Measurements from ENCODE around the gene UNC5B. TPM values are rescaled to one million over a fixed set of nuclear protein-coding genes. Genes with fewer than 3 reads are reported as not detected.

Gene UNC5B
- total RNA-seq, 6 donors from 2014 or later = 8.4 to 27.7 (median 20.5) TPM

GRCh38 chr10:71204746-71205145 lies 7.6 kb upstream of the UNC5B start:
- no peak for ATAC-seq (ENCODE audit: low FRiP score in 2 of 2)
- TF ChIP-seq CTCF (IDR thresholded peaks at IDR 0.05) (no peak), POLR2AphosphoS5 (IDR thresholded peaks at IDR 0.05) (no peak), EP300 (IDR thresholded peaks at IDR 0.05) (no peak), POLR2A (IDR thresholded peaks at IDR 0.05) (no peak)
- WGBS, 2 donors = 43 to 58% methylated on average over 2 of the region's 2 CpGs

DNA sequence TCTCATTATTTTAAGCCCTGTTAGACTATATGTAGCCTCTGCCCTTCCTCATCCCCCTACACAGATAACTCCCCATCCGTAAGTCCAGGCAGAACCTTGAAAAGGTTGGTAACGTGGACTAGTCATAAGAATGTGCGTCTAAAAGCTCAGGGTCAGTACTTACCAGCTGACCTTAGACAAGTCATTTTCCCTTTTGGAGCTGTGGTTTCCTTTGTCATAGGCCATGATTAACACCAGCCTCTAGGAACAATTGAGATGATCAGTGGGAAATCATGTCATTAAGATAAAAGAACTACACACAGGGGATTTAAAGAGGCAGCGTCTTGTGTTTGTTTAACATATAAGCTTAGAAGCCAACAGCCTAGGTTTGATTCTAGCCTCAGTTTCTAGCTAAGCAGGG lies 6.9 kb upstream of the UNC5B start:
- DNase-seq = no peak
- Histone ChIP-seq H3K9me3 (no peaks in the 10 kb centered on the region), H3K27ac (no peak overlapping the region), H3K4me1 (peaks cover 4 to 8% (median 7%) of the 10 kb centered on the region in 4 donors), H3K36me3 (no peaks in the 10 kb centered on the region), H3K27me3 (peaks cover 0 to 6% (median 0%) of the 10 kb centered on the region in 4 donors), H3K4me3 (no peak overlapping the region)
- TF ChIP-seq CTCF (IDR thresholded peaks at IDR 0.05) = no peak
- TF ChIP-seq POLR2A (IDR thresholded peaks at IDR 0.05) = no peak
- TF ChIP-seq POLR2AphosphoS5 (IDR thresholded peaks at IDR 0.05) = no peak
- TF ChIP-seq EP300 (IDR thresholded peaks at IDR 0.05) = no peak
- WGBS, 2 donors = 74 to 87% methylated on average over 4 of the region's 4 CpGs
- no peak for ATAC-seq (ENCODE audit: low FRiP score in 2 of 2)

More at GRCh38 chr10:71204746-71205145, 7.6 kb upstream of the UNC5B start:
- Histone ChIP-seq H3K4me1 (peaks cover 4 to 8% (median 7%) of the 10 kb centered on the region in 4 donors), H3K27me3 (peaks cover 0 to under 1% (median 0%) of the 10 kb centered on the region in 4 donors), H3K27ac (no peak overlapping the region), H3K36me3 (no peaks in the 10 kb centered on the region), H3K9me3 (no peaks in the 10 kb centered on the region), H3K4me3 (no peak overlapping the region)
- DNase-seq = no peak

DNA sequence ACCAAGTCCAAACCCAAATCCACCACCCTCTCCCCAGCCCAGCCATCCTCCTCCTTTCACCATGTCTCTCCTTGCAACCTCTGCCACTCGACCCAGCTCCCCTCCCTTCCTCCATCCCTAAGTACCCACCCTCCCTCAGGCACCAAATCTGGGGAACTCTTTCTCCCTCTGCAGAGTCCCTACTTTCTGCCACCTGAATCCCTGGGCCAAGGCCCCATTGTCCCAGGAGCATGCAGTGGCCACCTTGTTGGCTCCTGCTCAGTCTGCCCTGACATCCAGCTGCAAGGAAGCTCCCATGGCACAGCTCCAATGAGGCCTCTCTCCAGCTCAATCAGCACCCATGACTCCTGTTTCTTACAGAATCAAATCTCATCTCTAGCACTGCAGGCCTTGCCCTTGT lies 5.5 kb upstream of the UNC5B start:
- H3K4me1 ChIP-seq = peaks cover 6 to 14% (median 10%) of the 10 kb centered on the region in 4 donors
- peaks cover 0 to 6% (median 0%) of the 10 kb centered on the region in 4 donors for H3K27me3 ChIP-seq
- H3K4me3 ChIP-seq = no peak overlapping the region
- no peak overlapping the region for H3K27ac ChIP-seq
- DNase-seq (no peak), ATAC-seq (ENCODE audit: low FRiP score in 2 of 2) (no peak)
- H3K36me3 ChIP-seq = no peaks in the 10 kb centered on the region
- 81 to 85% methylated on average over 1 of the region's 1 CpG for WGBS, 2 donors
- TF ChIP-seq EP300 (IDR thresholded peaks at IDR 0.05) (no peak), CTCF (IDR thresholded peaks at IDR 0.05) (no peak), POLR2AphosphoS5 (IDR thresholded peaks at IDR 0.05) (no peak)
- no peaks in the 10 kb centered on the region for H3K9me3 ChIP-seq

DNA sequence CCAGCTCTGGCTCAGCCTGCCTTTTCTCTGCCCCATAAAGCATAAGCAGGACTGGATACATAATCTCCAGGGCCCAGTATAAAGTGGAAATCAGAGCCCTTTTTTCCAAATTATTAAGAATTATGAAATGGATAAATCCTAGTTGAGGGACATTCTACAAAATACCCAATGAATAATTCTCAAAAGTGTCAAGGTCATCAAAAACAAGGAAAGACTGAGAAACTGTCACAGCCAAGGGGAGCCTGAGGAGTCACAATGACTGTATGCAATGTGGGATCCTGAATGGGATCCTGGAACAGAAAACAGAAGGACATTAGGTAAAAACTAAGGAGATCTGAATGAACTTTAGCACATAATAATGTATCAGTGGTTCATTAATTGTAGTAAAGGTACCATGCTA lies 4.8 kb upstream of the UNC5B start:
- no peaks in the 10 kb centered on the region for H3K9me3 ChIP-seq
- no peaks in the 10 kb centered on the region for H3K36me3 ChIP-seq
- H3K4me1 ChIP-seq = peaks cover 9 to 20% (median 13%) of the 10 kb centered on the region in 4 donors
- H3K4me3 ChIP-seq = no peak overlapping the region
- no peak for TF ChIP-seq POLR2A (IDR thresholded peaks at IDR 0.05)
- TF ChIP-seq EP300 (IDR thresholded peaks at IDR 0.05) = no peak
- no peak for TF ChIP-seq CTCF (IDR thresholded peaks at IDR 0.05)
- TF ChIP-seq POLR2AphosphoS5 (IDR thresholded peaks at IDR 0.05) = no peak
- H3K27me3 ChIP-seq = peaks cover 0 to 6% (median 0%) of the 10 kb centered on the region in 4 donors
- DNase-seq = no peak
- no peak overlapping the region for H3K27ac ChIP-seq
- no peak for ATAC-seq (ENCODE audit: low FRiP score in 2 of 2)

DNA sequence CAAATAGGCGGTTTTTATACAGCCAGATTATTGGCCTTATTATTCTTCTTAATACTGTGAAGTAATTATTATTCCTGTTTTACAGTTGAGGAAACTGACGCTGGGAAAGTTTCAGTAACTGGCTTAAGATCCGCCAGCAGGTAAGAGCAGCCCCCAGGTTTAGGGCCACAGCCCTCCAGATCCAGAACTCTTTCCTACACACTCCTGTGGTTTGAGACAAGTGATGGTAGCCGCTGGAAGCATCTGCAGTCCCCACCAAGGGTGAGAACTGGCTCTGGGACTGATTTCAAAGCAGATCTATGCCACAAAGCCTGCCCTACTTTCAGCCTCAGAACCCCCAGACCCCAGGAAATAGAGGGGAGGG lies 3.0 kb upstream of the UNC5B start:
- H3K27me3 ChIP-seq = peaks cover 0 to 6% (median 0%) of the 10 kb centered on the region in 4 donors
- H3K9me3 ChIP-seq = no peaks in the 10 kb centered on the region
- H3K4me3 ChIP-seq = no peak overlapping the region
- H3K27ac ChIP-seq = no peak overlapping the region
- ATAC-seq (ENCODE audit: low FRiP score in 2 of 2) = no peak
- DNase-seq = no peak
- peaks cover 14 to 36% (median 19%) of the 10 kb centered on the region in 4 donors for H3K4me1 ChIP-seq
- TF ChIP-seq CTCF (IDR thresholded peaks at IDR 0.05) (peak in 1 of 6 experiments; percentile 17), EP300 (IDR thresholded peaks at IDR 0.05) (no peak)
- H3K36me3 ChIP-seq = no peaks in the 10 kb centered on the region
- 41 to 55% methylated on average over 4 of the region's 4 CpGs for WGBS, 2 donors

Measured in upper lobe of left lung (tissue), 6 donors.